ENCODE data around the gene NUTM1.

GRCh38 chr15:34373951-34374350, 30.8 kb downstream of the NUTM1 start:
- no peak for TF ChIP-seq SMAD3 (CRISPR knock-in tag; IDR thresholded peaks at IDR 0.05; ENCODE audit: borderline replicate concordance)
- TF ChIP-seq, protein P1, sequence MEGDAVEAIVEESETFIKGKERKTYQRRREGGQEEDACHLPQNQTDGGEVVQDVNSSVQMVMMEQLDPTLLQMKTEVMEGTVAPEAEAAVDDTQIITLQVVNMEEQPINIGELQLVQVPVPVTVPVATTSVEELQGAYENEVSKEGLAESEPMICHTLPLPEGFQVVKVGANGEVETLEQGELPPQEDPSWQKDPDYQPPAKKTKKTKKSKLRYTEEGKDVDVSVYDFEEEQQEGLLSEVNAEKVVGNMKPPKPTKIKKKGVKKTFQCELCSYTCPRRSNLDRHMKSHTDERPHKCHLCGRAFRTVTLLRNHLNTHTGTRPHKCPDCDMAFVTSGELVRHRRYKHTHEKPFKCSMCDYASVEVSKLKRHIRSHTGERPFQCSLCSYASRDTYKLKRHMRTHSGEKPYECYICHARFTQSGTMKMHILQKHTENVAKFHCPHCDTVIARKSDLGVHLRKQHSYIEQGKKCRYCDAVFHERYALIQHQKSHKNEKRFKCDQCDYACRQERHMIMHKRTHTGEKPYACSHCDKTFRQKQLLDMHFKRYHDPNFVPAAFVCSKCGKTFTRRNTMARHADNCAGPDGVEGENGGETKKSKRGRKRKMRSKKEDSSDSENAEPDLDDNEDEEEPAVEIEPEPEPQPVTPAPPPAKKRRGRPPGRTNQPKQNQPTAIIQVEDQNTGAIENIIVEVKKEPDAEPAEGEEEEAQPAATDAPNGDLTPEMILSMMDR (IDR thresholded peaks at IDR 0.05): no peak
- TF ChIP-seq CREB1 (CRISPR knock-in tag; IDR thresholded peaks at IDR 0.05): no peak
